H1 (cell line): ENCODE measurements around the gene RBM15. TPM values are rescaled to one million over a fixed set of nuclear protein-coding genes. Genes with fewer than 3 reads are reported as not detected.

Experiments used
- NANOG ChIP-seq: IDR thresholded peaks from 2 replicates; pipeline ENCODE4 v1.6.1; 2011; ENCODE audit warnings: low read length, low read depth, mild to moderate bottlenecking, inconsistent platforms; ENCODE audit not compliant: insufficient read depth, poor library complexity, severe bottlenecking
- polyA plus RNA-seq, 7 experiments: library from polyadenylated mRNA; depleted of rRNA in 3 of 7; stranded (reverse) in 5 of 7; unstranded in 2 of 7; fragments of >200 nt in 5 of 7; fragments of 200-250 nt in 2 of 7; gene quantifications; 1 replicate in 5 of 7; 2 replicates in 1 of 7; 4 replicates in 1 of 7; pipeline versions ENCODE4 v1.2.1 to v1.2.3, GENCODE V29; 2011 to 2013; ENCODE audit warnings: missing spikeins in 2 of 7, mixed read lengths in 2 of 7
- total RNA-seq: library from RNA; stranded (reverse); fragmentation: NEBNext Ultra II Directional; extraction: Animal tissue kit (Norgen Biotek cat#: 25700); gene quantifications from 2 replicates; pipeline ENCODE4 v1.2.1, GENCODE V29; 2021

The RBM15 gene
- total and polyA plus RNA-seq, 2 of the 8 experiments (the other 6 are each of a cell fraction or from before 2014, with no cell fraction given) = 13.5 to 44.9 TPM

GRCh38 chr1:110291241-110292030 lies 47.7 kb upstream of the RBM15 start (continued):
- TF ChIP-seq NANOG = no peak
